HG03139 (cell line): ENCODE measurements around the gene PPAN.

ENCODE experiments used
- ATAC-seq: cut with Tn5 transposase; IDR thresholded peaks from one replicate; pipeline ENCODE4 v1.9.1; 2021; ENCODE audit not compliant: unreplicated experiment

The PPAN gene

DNA sequence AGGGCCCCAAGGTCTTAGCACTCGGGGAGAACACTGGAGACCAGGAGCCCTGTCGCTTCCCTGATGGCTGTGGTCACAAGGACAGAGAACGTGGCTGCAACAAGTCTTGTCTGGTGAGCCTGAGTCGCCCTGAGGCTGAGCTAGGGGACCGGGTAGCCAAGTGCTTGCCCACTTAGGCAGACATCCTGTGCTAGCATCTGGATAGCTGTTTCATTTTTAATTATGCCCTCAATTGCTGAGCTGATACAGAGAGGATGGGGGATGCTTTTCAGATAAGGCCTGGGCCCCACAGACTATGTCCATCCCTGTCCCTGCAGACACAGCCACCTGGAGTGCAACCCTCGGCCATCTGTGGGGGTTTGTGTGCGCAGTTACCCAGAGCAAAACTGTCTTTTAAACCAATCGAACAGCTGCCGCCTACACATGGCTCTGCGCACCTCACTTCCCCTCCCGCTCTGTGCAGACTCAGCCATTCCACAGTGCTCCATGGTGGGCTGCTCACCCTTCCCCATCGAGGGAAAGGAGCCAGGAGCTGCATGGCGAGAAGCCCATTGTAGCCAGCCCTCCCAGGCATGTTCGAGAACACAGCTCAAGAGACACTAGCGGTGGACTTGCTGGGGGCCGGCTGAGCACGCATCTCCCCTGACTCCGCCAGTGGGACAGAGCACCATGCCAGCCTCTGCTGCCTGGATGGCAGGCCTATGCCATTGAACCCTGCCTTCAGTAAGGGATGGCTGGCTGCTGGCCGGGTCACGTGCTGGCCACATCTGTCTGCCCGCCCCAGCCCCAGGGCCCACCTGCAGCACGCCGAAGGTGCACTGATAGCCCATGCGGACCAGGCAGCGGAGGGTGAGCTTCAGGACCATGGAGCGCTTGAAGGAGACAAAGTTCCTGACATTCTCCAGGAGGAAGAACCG, 33.0 kb downstream of the PPAN start:
- no peak for ATAC-seq

DNA sequence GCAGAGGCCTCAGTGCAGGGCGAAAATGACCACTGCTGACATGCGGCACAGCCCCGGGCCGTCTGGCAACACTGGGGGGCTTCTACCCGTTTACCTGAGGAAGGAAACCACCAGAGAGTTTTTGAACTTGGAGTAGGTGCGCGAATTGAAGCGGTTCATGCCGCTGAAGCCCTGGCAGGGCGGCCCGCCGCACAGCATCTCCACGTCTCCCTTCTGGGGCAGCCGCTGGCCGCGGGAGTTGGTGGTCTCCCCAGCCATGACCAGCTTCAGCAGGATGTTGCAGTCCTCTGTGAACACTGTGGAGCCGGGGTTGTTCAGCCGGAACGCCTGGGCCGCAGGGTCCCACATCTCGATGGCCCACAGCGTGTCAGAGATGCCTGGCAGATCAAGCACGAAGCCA, 33.8 kb downstream of the PPAN start:
- ATAC-seq = no peak

DNA sequence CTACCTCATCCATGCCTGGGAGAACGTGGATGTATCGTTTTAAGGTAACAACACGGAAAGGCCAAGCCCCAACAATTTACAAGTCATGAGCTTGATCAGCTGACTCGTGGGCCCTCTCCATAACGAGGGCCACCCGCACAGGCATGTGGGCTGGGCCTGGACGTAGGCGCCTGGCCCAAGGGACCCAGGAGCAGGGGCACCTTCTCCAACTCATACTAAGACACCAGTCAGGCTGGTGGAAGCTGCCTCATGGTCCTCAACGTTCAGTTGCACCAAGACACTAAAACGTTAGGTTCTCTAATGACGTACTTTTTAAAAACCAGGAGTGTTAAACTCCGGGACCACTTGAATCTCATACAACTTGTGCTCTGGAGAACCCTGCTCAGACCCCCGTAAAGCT, 35.3 kb downstream of the PPAN start:
- no peak for ATAC-seq

DNA sequence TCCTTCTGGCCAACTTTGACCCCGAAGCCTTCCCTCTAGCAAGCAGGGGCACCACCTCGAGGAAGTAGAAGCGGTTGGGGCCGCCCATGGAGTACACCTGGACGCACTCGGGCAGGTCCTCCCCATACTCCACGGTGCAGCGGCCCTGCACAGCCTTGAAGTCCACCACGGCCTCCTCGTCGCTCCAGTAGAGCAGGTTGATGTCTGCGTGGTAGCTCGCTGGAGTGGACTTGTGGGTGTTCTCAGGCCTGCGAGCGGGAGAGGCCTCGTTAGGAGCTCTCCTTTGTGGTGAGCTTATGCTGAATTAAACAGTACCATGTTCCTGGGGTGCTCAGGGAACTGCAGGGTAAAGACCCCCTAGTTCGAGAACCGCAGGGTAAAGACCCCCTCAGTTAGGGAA, 35.8 kb downstream of the PPAN start:
- no peak for ATAC-seq

DNA sequence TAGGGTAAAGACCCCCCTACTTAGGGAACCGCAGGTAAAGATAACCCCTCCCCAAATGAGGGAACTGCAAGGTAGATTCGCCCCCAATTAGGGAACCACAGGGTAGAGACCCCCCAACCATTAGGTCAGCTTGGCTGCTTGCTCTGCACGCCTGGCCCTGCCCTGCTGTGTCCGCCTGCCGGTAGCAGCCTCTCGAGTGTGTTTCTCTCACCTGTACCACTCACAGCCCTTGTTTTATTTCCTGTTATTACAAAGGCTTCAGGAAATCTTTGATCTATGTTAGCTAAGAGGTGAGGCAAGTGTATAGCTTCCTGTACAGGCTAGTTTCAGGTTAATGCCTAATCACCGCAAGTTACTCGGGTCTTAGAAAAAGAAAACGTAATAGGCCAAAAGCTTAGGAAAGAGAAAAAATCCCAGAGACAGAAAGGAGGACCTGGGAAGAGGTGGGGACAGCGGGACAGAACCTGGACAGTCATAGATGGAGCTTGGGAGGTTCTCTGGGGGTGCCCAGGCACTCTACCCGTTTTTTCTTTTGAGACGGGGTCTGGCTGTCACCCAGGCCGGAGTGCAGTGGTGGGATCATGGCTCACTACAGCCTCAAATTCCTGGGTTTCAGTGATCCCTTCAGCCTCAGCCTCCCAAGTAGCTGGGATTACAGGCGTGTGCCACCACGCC, 36.7 kb downstream of the PPAN start:
- ATAC-seq = no peak

DNA sequence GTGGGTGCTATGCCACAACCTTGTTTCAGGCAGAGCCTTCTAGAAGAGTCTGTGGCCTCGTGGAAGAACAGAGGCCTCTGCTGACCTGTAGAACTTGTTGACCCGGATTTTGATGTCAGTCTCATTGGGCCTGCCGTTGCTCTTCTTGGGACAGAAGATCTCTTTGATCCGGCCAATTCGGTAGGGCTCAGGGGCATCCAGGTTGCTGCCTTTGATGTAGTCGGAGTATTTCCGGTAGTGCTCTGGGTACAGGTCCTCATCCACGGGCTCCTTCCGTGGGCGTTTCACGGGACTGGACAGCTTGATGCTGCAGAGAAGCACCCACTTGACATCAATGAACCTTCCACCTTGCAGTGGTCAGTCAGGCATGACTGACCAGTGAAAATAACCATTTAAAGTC, 37.5 kb downstream of the PPAN start:
- no peak for ATAC-seq

DNA sequence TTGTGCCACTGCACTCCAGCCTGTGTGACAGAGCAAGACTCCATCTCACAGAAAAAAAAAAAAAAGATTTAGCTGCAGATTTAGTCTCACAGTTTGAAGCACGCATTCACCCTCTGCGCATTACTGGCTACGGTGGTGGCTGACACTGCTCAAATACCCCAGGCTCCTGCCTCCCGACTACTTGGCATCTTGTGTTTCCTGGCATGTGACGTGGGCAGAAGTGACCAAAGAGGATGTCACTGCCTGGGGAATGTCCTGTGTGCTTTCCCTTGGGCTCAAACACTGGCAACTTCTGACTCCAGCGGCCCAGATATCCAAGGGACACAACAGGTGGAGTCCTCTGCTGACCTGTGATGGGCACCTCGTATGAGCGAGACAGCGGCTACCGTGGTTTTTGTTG, 38.2 kb downstream of the PPAN start:
- no peak for ATAC-seq

DNA sequence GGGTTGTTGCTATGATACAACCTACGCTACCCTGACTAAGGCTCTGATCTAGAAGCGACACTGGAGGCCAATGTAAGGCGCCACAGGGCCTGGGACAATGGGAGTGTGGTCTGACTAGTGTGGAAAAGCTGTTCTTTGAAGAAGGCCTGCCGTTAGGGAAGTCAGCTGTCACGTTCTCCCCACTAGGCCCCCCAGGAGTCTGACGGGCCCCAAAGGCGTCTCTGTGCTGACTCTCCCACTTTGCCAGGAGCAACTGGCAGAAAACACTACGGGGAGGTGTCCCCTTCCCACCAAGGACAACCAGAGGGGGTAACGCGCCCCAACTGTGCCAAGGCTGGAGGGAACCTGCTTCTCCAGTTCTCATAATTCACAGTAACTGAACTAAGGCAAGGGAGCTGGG, 38.9 kb downstream of the PPAN start:
- ATAC-seq = no peak

DNA sequence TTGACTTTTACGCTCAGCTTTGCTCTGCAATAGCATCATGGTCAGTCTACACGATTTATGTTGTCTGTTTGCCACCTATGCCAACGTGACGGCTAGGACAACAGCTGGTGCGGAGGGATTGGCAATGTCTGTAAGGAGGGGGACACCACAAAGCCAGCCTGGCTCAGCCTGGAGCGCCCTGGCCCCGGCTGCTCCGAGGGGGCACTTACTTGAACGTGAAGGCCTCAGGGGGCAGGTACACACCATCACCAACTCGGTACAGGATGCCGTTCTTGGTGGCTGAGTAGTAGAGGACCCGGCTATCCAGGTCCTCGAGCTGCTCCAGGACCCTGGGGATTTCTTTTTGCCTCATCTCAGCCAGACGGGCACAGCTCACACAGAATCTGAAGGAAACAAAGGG, 40.0 kb downstream of the PPAN start:
- ATAC-seq = no peak

DNA sequence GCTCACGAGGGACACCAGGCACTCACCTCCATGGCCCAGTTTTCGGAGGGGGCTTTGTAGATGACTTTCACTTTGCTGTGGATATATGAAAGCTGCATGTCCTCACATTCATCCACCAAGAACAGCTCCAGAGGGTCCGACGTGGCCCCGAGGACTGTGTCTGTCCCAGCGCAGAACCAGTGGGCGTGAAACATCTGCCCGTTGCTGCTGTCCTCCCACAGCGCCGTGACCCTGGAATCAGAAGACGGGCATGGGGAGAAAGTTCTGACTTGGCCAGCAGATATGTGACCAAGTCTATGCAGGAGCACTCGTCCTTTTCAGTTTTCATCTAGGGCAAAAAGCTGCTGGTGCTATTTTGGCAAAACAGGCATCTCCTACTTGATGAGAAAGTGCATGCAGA, 43.3 kb downstream of the PPAN start:
- ATAC-seq = no peak

DNA sequence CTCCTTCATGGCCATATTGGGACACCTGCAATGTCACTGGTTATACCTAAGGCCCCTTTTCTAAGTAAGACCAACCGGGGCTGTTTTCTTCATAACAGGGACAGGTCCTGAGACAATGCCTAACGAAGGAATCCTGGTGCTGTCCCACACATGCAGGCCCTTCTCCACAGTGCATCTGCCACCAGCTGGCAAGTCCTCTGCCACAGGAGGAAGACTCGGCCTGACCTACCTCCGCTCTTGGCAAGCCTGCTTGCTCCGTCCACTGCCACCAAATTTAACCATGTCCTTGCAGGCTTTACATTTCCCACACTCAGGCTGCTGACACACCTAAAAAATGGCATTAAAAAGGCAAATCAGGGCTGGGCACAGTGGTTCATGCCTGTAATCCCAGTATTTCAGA, 45.4 kb downstream of the PPAN start:
- no peak for ATAC-seq

DNA sequence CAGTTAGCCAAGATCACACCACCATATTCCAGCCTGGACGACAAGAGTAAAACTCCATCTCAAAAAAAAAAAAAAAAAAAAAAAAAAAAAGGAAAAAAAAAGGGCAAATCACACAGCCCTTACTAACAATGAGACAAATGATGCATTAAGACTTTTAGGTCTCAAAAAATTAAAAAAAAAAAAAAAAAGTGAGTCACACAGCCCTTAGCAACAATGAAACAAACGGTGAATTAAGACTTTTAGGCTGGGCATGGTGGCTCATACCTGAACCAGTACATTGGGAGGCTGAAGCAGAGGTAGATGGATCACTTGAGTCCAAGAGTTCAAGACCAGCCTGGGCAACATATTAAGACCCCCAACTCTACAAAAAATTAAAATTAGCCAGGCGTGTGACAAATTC, 45.9 kb downstream of the PPAN start:
- ATAC-seq = no peak

DNA sequence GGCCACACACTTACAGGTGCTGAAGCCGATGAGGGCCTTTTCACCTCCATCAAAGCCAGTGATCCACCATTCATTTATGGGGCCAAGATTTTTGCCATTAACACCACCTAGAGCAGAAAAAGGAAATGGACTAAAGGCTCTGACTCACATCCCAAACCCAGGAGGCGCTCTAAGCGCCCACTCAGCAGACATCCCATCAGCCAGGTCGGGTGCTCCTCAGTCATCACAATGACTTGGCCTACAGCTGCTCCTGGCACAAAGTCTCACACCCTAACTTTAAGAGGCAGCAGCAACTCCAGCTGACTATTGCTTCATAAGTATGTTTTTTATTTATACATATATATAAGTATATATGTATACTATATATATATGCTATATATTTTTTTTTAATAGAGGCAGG, 49.7 kb downstream of the PPAN start:
- ATAC-seq = no peak

DNA sequence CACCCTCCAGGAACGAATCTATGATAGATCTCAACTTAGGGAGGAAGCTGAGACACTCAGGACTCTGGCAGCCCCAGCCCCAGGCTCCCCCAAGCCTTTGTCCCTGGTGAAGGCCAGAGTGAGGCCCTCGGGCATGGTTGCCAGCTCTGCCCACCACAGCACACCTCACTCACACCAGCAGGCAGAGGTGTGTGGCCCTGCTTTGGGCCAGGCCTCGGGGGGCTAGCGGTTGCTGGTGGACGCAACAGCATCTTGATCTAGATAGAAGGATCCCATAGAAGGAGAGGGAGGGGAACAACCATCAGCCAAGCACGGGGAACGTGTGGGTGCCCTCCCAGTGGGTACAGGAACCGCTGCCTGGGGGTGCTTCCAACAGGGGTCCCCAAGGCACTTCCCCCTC, 51.9 kb downstream of the PPAN start:
- ATAC-seq = no peak

DNA sequence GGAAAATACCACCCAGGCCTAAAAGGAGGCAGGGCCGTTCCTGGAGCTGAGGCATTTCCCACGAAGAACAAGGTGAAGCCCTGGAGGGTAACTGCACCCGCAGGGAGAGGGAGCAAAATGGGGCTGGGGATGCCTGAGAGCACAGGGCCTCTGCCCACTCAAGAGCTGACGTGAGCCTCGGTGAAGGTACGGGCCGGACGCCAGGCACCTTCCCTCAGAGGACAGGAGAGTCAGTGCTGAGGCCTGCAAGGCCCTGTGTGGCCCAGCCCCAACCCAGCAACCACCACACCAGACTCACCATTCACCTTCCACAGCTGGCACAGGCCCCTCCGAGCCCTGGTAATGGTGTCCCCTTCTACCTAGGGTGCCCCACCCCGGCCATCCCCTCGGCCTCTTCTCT, 52.3 kb downstream of the PPAN start:
- ATAC-seq = no peak

DNA sequence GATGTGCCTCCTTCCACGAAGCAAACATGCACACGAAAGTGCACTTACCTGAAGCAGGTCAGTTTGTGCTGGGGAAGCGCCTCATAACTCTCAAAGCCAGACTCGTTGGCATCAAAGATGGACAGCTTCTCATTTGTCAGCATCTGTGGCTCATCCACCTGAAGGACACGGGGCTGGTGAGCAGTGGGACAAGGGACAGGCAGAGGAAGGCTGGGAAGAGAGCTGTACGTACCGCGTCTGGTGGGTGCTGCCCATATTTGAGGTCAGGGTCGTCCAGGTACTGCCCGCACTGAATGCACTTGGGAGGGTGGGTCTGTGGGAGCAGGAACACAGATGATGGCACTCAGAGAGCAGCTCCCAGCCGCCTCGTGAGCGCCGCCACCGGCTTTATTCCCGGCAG, 53.4 kb downstream of the PPAN start:
- ATAC-seq = no peak
